A204.1 (cell line): Measurements from ENCODE around the gene UNKL.
"Not testable (repeated sequence)": the region's sequence is repeated elsewhere in the genome, so short reads cannot be mapped to it uniquely, and the experiment has no call there.

Experiments used
- FAIRE-seq: peaks from 2 replicates; lab custom pipeline; 2012; peaks lifted over from hg19 to GRCh38; lab: Jason Lieb, UNC

UNKL gene

GRCh38 chr16:1337486-1337885 lies 77.0 kb downstream of the UNKL start:
- FAIRE-seq = no peak

GRCh38 chr16:1336619-1337018 lies 77.9 kb downstream of the UNKL start:
- FAIRE-seq = no peak

GRCh38 chr16:1335996-1336395 lies 78.5 kb downstream of the UNKL start:
- no peak for FAIRE-seq

GRCh38 chr16:1335211-1335971 lies 79.1 kb downstream of the UNKL start:
- no peak for FAIRE-seq

- no peak for FAIRE-seq
These were observed 79.8 kb downstream of the UNKL start for GRCh38 chr16:1334739-1335138.

GRCh38 chr16:1333854-1334700 lies 80.4 kb downstream of the UNKL start:
- FAIRE-seq = no peak

- no peak for FAIRE-seq
These were observed 81.2 kb downstream of the UNKL start, which contains the start of gene BAIAP3 for GRCh38 chr16:1333149-1333812. BAIAP3 (plus strand) TSS chr16:1333645; CDS start chr16:1338550, 4,905 bp downstream.

- no peak for FAIRE-seq
These were observed 81.8 kb downstream of the UNKL start for GRCh38 chr16:1332618-1333148.

GRCh38 chr16:1331712-1332617 lies 82.5 kb downstream of the UNKL start:
- FAIRE-seq = no peak

- FAIRE-seq = no peak
These were observed 83.4 kb downstream of the UNKL start for GRCh38 chr16:1330931-1331711.

- no peak for FAIRE-seq
These were observed 84.1 kb downstream of the UNKL start for GRCh38 chr16:1330260-1330914.

GRCh38 chr16:1328961-1329360 lies 85.5 kb downstream of the UNKL start:
- FAIRE-seq = not testable (repeated sequence)

GRCh38 chr16:1328136-1328535 lies 86.4 kb downstream of the UNKL start:
- not testable (repeated sequence) for FAIRE-seq

GRCh38 chr16:1327619-1327947 lies 86.9 kb downstream of the UNKL start:
- no peak for FAIRE-seq

GRCh38 chr16:1326946-1327618 lies 87.4 kb downstream of the UNKL start:
- FAIRE-seq = no peak

GRCh38 chr16:1326391-1326790 lies 88.1 kb downstream of the UNKL start:
- FAIRE-seq = no peak

- no peak for FAIRE-seq
These were observed 88.7 kb downstream of the UNKL start for GRCh38 chr16:1325673-1326371.

- no peak for FAIRE-seq
These were observed 89.2 kb downstream of the UNKL start for GRCh38 chr16:1325261-1325660.

GRCh38 chr16:1324286-1324826 lies 90.1 kb downstream of the UNKL start:
- FAIRE-seq = no peak
